Left ventricle myocardium inferior (tissue), 1 donor: Measurements from ENCODE around the gene MAP7. TPM values are rescaled to one million over a fixed set of nuclear protein-coding genes. Genes with fewer than 3 reads are reported as not detected.

Source experiments
- DNase-seq: peaks from one replicate; pipeline ENCODE4 v3.0.0-alpha.2; 2020
- H3K27ac ChIP-seq: fragments of 200-600 bp; replicated peaks from 2 replicates; pipeline ENCODE4 v1.8.0; 2021
- H3K27me3 ChIP-seq: fragments of 200-600 bp; 2 replicates; pipeline ENCODE4 v1.8.0; 2021; ENCODE audit warnings: low read depth
- H3K36me3 ChIP-seq: fragments of 200-600 bp; 2 replicates; pipeline ENCODE4 v1.8.0; 2021
- H3K4me1 ChIP-seq: fragments of 200-600 bp; 2 replicates; pipeline ENCODE4 v1.8.0; 2021
- H3K4me3 ChIP-seq: fragments of 200-600 bp; 2 replicates; pipeline ENCODE4 v1.8.0; 2021; ENCODE audit warnings: mild to moderate bottlenecking, moderate library complexity
- H3K9me3 ChIP-seq: fragments of 200-600 bp; replicated peaks from 2 replicates; pipeline ENCODE4 v1.8.0; 2021
- CTCF ChIP-seq: fragments of 200-600 bp; IDR thresholded peaks from 2 replicates; pipeline ENCODE4 v1.8.0; 2021; ENCODE audit warnings: antibody characterized with exemption, mild to moderate bottlenecking, borderline replicate concordance
- intact Hi-C: fragments of 100-400 bp; cut with micrococcal nuclease; formaldehyde crosslinking; loops from one replicate; pipeline ENCODE4 v1.11.0; 2022
- total RNA-seq: library from RNA; stranded (reverse); fragmentation: NEBNext Ultra II Directional; extraction: Animal tissue kit (Norgen Biotek cat#: 25700); gene quantifications from one replicate; pipeline ENCODE4 v1.2.1, GENCODE V29; 2021
- donor health status: DM: no; HTN: yes; CAD: no; lungs with severe emphysema.

MAP7 gene
- total RNA-seq, 1 donor from 2014 or later = 3.1 TPM

- no peaks in the 10 kb centered on the region for H3K36me3 ChIP-seq
- no peak overlapping the region for H3K27ac ChIP-seq
- intact Hi-C loops = no loop called here
- no peak for TF ChIP-seq CTCF
- H3K9me3 ChIP-seq = peaks cover 8% of the 10 kb centered on the region
- H3K4me1 ChIP-seq = no peaks in the 10 kb centered on the region
- no peak for DNase-seq
- no peak overlapping the region for H3K4me3 ChIP-seq
- H3K27me3 ChIP-seq = no peaks in the 10 kb centered on the region
These were observed 72.7 kb downstream of the MAP7 start for GRCh38 chr6:136477548-136477947.

- intact Hi-C loops = no loop called here
- Histone ChIP-seq H3K27ac (no peak overlapping the region), H3K27me3 (no peaks in the 10 kb centered on the region), H3K36me3 (no peaks in the 10 kb centered on the region), H3K4me3 (no peak overlapping the region), H3K9me3 (peaks cover 8% of the 10 kb centered on the region), H3K4me1 (no peaks in the 10 kb centered on the region)
- no peak for TF ChIP-seq CTCF
- DNase-seq = no peak
These were observed 74.5 kb downstream of the MAP7 start for GRCh38 chr6:136475686-136476085.

- no peak for TF ChIP-seq CTCF
- peaks cover 4% of the 10 kb centered on the region for H3K9me3 ChIP-seq
- H3K27ac ChIP-seq = no peak overlapping the region
- DNase-seq = no peak
- intact Hi-C loops = no loop called here
- peaks cover 12% of the 10 kb centered on the region for H3K27me3 ChIP-seq
- H3K4me3 ChIP-seq = no peak overlapping the region
- no peaks in the 10 kb centered on the region for H3K4me1 ChIP-seq
- no peaks in the 10 kb centered on the region for H3K36me3 ChIP-seq
These were observed 76.0 kb downstream of the MAP7 start for GRCh38 chr6:136474241-136474640.

GRCh38 chr6:136471922-136472321 is 78.3 kb downstream of the MAP7 start:
- H3K27me3 ChIP-seq = peaks cover 12% of the 10 kb centered on the region
- H3K4me3 ChIP-seq = no peak overlapping the region
- TF ChIP-seq CTCF = no peak
- DNase-seq = no peak
- no peaks in the 10 kb centered on the region for H3K36me3 ChIP-seq
- intact Hi-C loops = no loop called here
- no peaks in the 10 kb centered on the region for H3K4me1 ChIP-seq
- no peaks in the 10 kb centered on the region for H3K9me3 ChIP-seq
- H3K27ac ChIP-seq = no peak overlapping the region

- no peaks in the 10 kb centered on the region for H3K9me3 ChIP-seq
- H3K4me3 ChIP-seq = no peak overlapping the region
- TF ChIP-seq CTCF = no peak
- intact Hi-C loops = no loop called here
- no peak overlapping the region for H3K27ac ChIP-seq
- no peaks in the 10 kb centered on the region for H3K36me3 ChIP-seq
- peaks cover 12% of the 10 kb centered on the region for H3K27me3 ChIP-seq
- no peak for DNase-seq
- no peaks in the 10 kb centered on the region for H3K4me1 ChIP-seq
These were observed 78.8 kb downstream of the MAP7 start for GRCh38 chr6:136471372-136471771.

GRCh38 chr6:136470044-136470443 is 80.2 kb downstream of the MAP7 start:
- intact Hi-C loops = no loop called here
- H3K27me3 ChIP-seq = peaks cover 12% of the 10 kb centered on the region
- H3K4me3 ChIP-seq = no peak overlapping the region
- H3K36me3 ChIP-seq = no peaks in the 10 kb centered on the region
- no peak overlapping the region for H3K27ac ChIP-seq
- no peaks in the 10 kb centered on the region for H3K4me1 ChIP-seq
- no peak for DNase-seq
- H3K9me3 ChIP-seq = no peaks in the 10 kb centered on the region
- no peak for TF ChIP-seq CTCF
